Endothelial cell of hepatic sinusoid (primary cell): ENCODE results near the gene SWT1.
"Not testable (repeated sequence)": the region's sequence is repeated elsewhere in the genome, so short reads cannot be mapped to it uniquely, and the experiment has no call there.

Experiments used
- in situ Hi-C: cut with HindIII; loops from 2 replicates; pipeline ENCODE4 v1.10.0; 2017; ENCODE audit warnings: low sequenced_read_pairs

The SWT1 gene

DNA sequence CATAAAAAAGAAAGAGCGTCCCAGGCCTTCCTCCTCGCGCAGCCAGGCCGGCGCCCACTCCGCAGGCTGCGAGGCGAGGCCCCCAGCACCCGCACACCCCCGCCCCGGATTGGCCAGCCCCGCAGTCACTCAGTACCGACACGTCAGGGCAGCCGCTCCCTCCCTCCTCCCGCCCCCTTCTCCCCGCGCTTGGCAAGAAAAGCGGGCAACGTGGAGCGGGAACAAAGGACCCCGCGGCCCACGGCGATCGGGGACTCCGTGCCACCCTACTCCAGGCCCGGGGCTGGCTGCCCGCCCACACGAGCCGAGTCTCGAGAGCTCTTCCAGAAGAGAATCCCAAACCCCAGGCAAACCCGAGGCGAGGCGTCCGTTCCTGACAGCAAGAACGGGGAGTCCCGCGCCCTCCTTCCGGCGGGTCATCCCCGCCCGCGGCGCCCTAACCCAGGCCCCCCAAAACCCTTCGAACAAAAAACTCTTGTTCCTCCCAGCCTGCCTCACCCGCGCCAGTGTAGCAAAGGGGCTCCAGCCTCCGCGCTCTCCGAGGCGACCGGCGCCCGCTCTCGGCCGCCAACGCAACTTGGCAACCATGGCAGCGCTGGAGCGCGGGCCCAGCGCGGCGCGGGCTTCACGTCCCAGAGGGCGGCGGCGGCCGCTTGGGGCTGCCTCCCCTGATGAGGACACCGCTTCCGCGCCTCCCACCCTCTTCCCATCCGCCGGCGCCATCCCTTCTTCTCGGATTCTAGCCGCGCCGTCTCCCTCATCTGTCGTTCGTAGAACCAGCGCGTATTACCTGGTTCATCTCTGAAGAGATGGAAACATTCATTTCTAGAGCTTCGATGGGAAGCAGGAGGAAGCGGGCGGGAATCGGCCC, 159.4 kb downstream of the SWT1 start:
- in situ Hi-C loops = no loop called here

DNA sequence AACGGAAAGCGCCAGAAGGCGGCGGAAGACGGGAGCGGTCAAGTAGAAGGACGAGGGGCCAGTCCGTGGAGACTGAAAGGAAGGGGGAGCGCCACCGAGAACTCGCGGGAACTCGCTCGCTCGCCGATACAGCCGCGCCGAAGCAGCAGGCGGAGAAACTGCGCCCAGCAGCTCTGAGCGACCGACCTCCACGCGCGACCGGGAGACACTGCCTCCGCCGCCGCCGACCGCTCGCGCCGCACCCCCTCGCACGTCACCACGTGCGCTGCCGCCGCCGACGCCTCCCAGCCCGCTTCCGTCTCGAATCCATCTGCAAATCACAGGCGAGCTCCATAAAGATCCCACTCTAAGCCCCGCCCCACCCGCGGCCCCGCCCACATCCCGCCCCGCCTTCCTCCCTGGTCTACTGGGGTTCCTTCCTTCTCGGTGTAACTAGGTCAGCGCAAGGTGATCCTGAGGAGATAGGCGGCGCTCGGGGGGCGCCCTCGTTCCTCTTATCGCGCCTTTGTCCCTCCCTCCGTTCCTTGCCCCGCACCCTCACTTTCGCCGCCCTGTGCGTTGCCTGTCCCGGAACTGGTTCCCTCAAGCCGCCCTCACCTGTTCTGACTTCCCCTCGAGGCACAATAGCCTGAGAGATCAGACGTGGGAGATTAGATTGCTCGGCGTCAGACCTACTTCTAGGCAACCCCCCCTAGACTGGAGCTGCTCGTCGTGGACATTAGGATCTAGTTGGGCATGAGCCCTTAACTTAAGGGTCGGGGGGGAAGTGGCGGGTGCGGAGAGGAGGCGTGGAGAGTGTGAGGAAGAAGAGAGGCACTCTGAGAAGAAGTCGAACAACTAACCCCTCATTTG, 160.3 kb downstream of the SWT1 start, which contains the start of gene IVNS1ABP:
Gene IVNS1ABP, minus strand, starts transcription at position 210 of the 852 bp plus-strand sequence. CDS start 7,750 bp downstream, outside the sequence.
- in situ Hi-C loops = no loop called here

- in situ Hi-C loops = no loop called here
Observed at GRCh38 chr1:185317886-185318310, 160.9 kb downstream of the SWT1 start.

- in situ Hi-C loops = no loop called here
Observed at GRCh38 chr1:185318431-185319138, 161.6 kb downstream of the SWT1 start.

- in situ Hi-C loops = no loop called here
Observed at GRCh38 chr1:185319139-185319475, 162.1 kb downstream of the SWT1 start.

- in situ Hi-C loops = not testable (repeated sequence)
Observed at GRCh38 chr1:185321104-185321503, 164.1 kb downstream of the SWT1 start.

GRCh38 chr1:185321653-185322221, 164.8 kb downstream of the SWT1 start:
- in situ Hi-C loops = not testable (repeated sequence)

- in situ Hi-C loops = no loop called here
Observed at GRCh38 chr1:185322636-185323035, 165.7 kb downstream of the SWT1 start.

GRCh38 chr1:185324118-185324517, 167.2 kb downstream of the SWT1 start:
- in situ Hi-C loops = no loop called here

DNA sequence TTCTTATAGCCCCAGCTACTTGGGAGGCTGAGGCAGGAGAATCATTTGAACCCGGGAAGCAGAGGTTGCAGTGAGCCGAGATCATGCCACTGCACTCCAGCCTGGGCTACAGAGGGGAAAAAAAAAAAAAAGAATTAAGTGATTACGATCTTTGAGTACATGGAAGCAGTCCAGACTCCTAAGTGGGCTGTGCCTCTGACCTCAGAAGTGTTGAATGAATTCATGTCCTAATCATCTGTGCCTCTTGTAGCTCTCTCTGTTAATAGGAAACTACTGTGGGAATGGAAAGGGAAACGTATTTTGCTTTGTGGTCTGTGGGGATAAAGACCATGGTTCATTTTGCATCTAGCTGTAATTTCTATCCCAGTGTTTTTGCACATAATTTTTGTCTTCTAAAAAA, 168.4 kb downstream of the SWT1 start:
- in situ Hi-C loops = loop anchor here (5.0 kb wide), 1 partner anchor 52 kb away; no protein-coding TSS in a partner anchor

GRCh38 chr1:185328255-185328654, 171.3 kb downstream of the SWT1 start:
- in situ Hi-C loops = loop anchor here (5.0 kb wide), 1 partner anchor 49 kb away; no protein-coding TSS in a partner anchor

DNA sequence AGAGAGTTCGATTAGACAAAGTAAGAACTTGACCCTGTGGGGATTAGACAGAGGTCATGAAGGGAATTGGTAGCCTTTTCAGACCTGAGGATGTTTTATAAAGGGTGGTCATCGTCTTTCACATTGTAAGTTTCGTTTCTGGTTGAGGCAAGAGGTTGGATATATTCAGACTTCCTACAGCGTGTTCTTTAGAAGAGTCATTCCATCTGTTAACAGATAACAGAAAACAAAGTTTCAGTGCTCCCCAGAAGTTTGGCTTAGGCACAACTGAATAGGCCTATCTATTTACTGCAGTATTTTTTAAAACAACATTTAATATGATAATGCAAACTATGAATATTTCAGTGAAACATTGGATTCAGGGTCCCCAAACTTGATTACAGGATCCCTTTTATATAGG, 177.2 kb downstream of the SWT1 start:
- in situ Hi-C loops = no loop called here

GRCh38 chr1:185337246-185337645, 180.3 kb downstream of the SWT1 start:
- in situ Hi-C loops = no loop called here

GRCh38 chr1:185338719-185339622, 182.0 kb downstream of the SWT1 start:
- in situ Hi-C loops = no loop called here

DNA sequence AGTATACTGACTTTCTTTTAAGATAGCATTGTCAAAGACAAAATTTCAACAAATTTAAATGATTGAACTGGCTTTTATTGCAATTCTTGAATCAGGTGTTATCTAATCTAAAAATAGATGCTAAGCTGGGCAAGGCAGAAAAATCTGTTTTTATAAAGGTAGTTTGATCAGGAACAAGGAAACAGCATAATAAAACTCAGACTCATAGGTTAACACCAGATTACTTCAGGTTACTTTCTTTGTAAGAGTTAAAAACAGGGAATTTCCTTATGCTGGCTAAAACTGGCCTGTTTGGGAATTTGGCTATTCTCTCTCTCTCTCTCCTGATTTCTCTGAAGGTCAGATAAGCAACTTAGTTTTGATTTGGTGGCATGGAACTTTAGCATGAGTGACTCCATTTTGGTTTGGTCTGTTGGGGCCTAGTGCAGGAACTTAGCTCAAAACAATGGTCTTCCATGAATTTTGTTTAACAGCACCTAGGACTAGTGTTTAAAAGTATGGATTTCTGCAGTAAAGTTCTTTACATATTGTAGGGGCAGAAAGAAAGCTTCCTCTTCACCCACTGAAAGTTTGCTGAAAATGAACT, 184.3 kb downstream of the SWT1 start:
- in situ Hi-C loops = no loop called here
